HG03039 (cell line): ENCODE data around the gene SYT15B.
"Not testable (repeated sequence)": the region's sequence is repeated elsewhere in the genome, so short reads cannot be mapped to it uniquely, and the experiment has no call there.

Source experiments
- ATAC-seq: cut with Tn5 transposase; IDR thresholded peaks from one replicate; pipeline ENCODE4 v1.9.1; 2021; ENCODE audit warnings: mild to moderate bottlenecking, moderate library complexity; ENCODE audit not compliant: unreplicated experiment

SYT15B gene

GRCh38 chr10:47763554-47764175 is at the start of gene SYT15B:
Gene SYT15B (minus strand): TSS chr10:47763592. CDS start chr10:47762640, 952 bp downstream.
- not testable (repeated sequence) for ATAC-seq

GRCh38 chr10:47779590-47779989 is 16.2 kb upstream of the SYT15B start:
- ATAC-seq, result not testable (repeated sequence)

GRCh38 chr10:47775361-47776231 is 12.2 kb upstream of the SYT15B start:
- ATAC-seq, result not testable (repeated sequence)

GRCh38 chr10:47770745-47771144 is 7.4 kb upstream of the SYT15B start:
- ATAC-seq, result not testable (repeated sequence)

- ATAC-seq, result not testable (repeated sequence)
Measured at GRCh38 chr10:47768578-47769115, 5.3 kb upstream of the SYT15B start.

- ATAC-seq, result not testable (repeated sequence)
Measured at GRCh38 chr10:47768085-47768484, 4.7 kb upstream of the SYT15B start.

- not testable (repeated sequence) for ATAC-seq
Measured at GRCh38 chr10:47767236-47767635, 3.8 kb upstream of the SYT15B start.

- not testable (repeated sequence) for ATAC-seq
Measured at GRCh38 chr10:47765232-47765631, 1.8 kb upstream of the SYT15B start.

- not testable (repeated sequence) for ATAC-seq
Measured at GRCh38 chr10:47762674-47763553, 478 bp downstream of the SYT15B start.

- not testable (repeated sequence) for ATAC-seq
Measured at GRCh38 chr10:47758855-47759254, 4.5 kb downstream of the SYT15B start.

GRCh38 chr10:47756169-47756568 is 7.2 kb downstream of the SYT15B start:
- ATAC-seq, result not testable (repeated sequence)

- ATAC-seq, result not testable (repeated sequence)
Measured at GRCh38 chr10:47753871-47754270, 9.5 kb downstream of the SYT15B start.

- not testable (repeated sequence) for ATAC-seq
Measured at GRCh38 chr10:47753176-47753575, 10.2 kb downstream of the SYT15B start.

GRCh38 chr10:47751821-47752220 is 11.6 kb downstream of the SYT15B start:
- ATAC-seq, result not testable (repeated sequence)

- not testable (repeated sequence) for ATAC-seq
Measured at GRCh38 chr10:47750360-47750759, 13.0 kb downstream of the SYT15B start.

GRCh38 chr10:47746780-47747376 is 16.5 kb downstream of the SYT15B start:
- ATAC-seq, result not testable (repeated sequence)

- ATAC-seq, result not testable (repeated sequence)
Measured at GRCh38 chr10:47744881-47745280, 18.5 kb downstream of the SYT15B start.

- peak; percentile 70 for ATAC-seq
Measured at GRCh38 chr10:47743611-47744550, 19.5 kb downstream of the SYT15B start.

- not testable (repeated sequence) for ATAC-seq
Measured at GRCh38 chr10:47740868-47741267, 22.5 kb downstream of the SYT15B start.
